OCI-LY3 (cell line): Measurements from ENCODE around the gene POU2F2.

ENCODE experiments used
- EZH2phosphoT487 ChIP-seq: fragments of 200-600 bp; shearing (Covaris generic); IDR thresholded peaks from 2 replicates; pipeline ENCODE4 v1.6.1; 2018; ENCODE audit warnings: antibody characterized with exemption, mixed run types, low read depth
- TF ChIP-seq, protein P1 (sequence below): fragments of 200-600, 300-600 bp; sonication (generic); IDR thresholded peaks from 2 replicates; pipeline ENCODE4 v1.5.1; 2014; ENCODE audit warnings: antibody characterized with exemption, low read length, low read depth

DNA sequence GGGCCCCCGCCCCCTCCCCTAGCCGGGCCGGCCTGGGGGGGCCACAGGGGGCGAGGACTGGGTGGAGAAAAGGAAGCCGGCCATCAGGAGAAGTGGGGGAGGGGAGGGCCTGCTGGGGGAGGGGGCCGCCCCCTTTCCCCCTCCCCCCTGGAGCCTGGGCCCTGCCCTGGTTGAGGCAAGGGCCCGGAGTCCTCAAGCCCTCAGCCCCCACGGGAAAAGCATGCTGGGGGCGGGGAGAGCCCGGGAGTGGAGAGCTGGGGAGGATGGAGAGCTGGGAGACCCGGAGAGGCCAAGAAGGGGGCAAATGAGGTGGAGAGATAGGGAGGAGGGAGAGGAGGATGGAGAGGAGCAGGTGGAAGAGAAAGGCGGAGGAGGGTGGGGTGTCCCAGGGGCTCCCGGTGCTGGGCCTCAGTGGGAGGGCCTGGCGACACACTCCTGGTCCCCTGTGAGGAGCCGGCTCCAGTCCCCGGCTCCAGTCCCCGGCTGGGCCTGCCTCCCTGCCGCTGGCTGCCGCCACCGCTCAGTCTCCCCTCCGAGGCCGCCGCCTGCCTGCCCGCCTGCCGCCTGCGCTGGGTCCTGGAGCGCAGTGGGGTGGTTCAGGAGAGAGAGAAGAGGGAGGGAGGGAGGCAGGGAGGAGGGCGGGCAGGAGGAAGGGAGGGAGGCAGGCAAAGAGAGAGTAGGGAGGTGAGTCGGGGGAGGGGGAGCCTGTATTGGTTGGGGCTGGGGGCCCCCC is 62.5 kb downstream of the POU2F2 start, which contains the start of gene GRIK5:
- TF ChIP-seq, protein P1, sequence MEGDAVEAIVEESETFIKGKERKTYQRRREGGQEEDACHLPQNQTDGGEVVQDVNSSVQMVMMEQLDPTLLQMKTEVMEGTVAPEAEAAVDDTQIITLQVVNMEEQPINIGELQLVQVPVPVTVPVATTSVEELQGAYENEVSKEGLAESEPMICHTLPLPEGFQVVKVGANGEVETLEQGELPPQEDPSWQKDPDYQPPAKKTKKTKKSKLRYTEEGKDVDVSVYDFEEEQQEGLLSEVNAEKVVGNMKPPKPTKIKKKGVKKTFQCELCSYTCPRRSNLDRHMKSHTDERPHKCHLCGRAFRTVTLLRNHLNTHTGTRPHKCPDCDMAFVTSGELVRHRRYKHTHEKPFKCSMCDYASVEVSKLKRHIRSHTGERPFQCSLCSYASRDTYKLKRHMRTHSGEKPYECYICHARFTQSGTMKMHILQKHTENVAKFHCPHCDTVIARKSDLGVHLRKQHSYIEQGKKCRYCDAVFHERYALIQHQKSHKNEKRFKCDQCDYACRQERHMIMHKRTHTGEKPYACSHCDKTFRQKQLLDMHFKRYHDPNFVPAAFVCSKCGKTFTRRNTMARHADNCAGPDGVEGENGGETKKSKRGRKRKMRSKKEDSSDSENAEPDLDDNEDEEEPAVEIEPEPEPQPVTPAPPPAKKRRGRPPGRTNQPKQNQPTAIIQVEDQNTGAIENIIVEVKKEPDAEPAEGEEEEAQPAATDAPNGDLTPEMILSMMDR, result no peak
- no peak for TF ChIP-seq EZH2phosphoT487
